Sigmoid colon (tissue), 7 donors: ENCODE results near the gene CNDP2. TPM values are rescaled to one million over a fixed set of nuclear protein-coding genes. Genes with fewer than 3 reads are reported as not detected.

Experiments used
- DNase-seq: peaks from one replicate; pipeline ENCODE4 v3.0.0-alpha.2; 2019
- H3K27ac ChIP-seq, 4 donors: fragments of 200-600 bp; sonication (generic); one replicate each; pipeline ENCODE4 v1.5.1; 2016 to 2019; ENCODE audit warnings: mild to moderate bottlenecking in 1 of 4
- H3K27me3 ChIP-seq, 3 donors: fragments of 200-600 bp; sonication (generic); one replicate each; pipeline ENCODE4 v1.5.1; 2019; ENCODE audit warnings: mild to moderate bottlenecking in 1 of 3
- H3K36me3 ChIP-seq, 4 donors: fragments of 200-600 bp; sonication (generic); one replicate each; pipeline ENCODE4 v1.5.1; 2016 to 2019
- H3K4me1 ChIP-seq, 4 donors: fragments of 200-600 bp; sonication (generic); one replicate each; pipeline ENCODE4 v1.5.1; 2017 to 2019
- H3K4me3 ChIP-seq, 4 donors: fragments of 200-600 bp; sonication (generic); one replicate each; pipeline ENCODE4 v1.5.1; 2017 to 2019; ENCODE audit warnings: mild to moderate bottlenecking in 2 of 4, moderate library complexity in 1 of 4
- H3K9me3 ChIP-seq, 4 donors: fragments of 200-600 bp in 3 of 4; sonication (generic) in 3 of 4; one replicate each; pipeline versions ENCODE4 v1.5.1 to v1.6.1; 2013 to 2019
- CTCF ChIP-seq, 4 experiments: fragments of 450-650 bp in 3 of 4; fragments of 200-600 bp in 1 of 4; IDR thresholded peaks; one replicate each; pipeline ENCODE4 v1.5.1; 2016 to 2019; ENCODE audit warnings: antibody characterized with exemption in 4 of 4, mild to moderate bottlenecking in 3 of 4, moderate library complexity in 2 of 4
- EP300 ChIP-seq, 4 donors: sonication (generic); formaldehyde crosslinking; IDR thresholded peaks; one replicate each; pipeline ENCODE4 v1.6.1; 2017; ENCODE audit warnings: antibody characterized with exemption in 4 of 4
- POLR2A ChIP-seq, 2 donors: fragments of 450-650 bp; IDR thresholded peaks; one replicate each; pipeline ENCODE4 v1.6.1; 2016; ENCODE audit warnings: antibody characterized with exemption in 2 of 2, mild to moderate bottlenecking in 2 of 2, moderate library complexity in 2 of 2
- POLR2AphosphoS5 ChIP-seq, 4 donors: sonication (generic); formaldehyde crosslinking; IDR thresholded peaks; one replicate each; pipeline ENCODE4 v1.6.1; 2017; ENCODE audit warnings: antibody characterized with exemption in 4 of 4
- intact Hi-C: fragments of 100-400 bp; cut with DNase I; formaldehyde crosslinking; loops from one replicate; pipeline ENCODE4 v1.15.1; 2023
- polyA plus RNA-seq, 3 donors: library from polyadenylated mRNA; stranded (reverse); fragments of 200-250 nt; gene quantifications; one replicate each; pipeline ENCODE4 v1.2.3, GENCODE V29; 2013
- total RNA-seq, 4 donors: library from RNA; depleted of rRNA; stranded (reverse); fragments of >200 nt; gene quantifications; one replicate each; pipeline ENCODE4 v1.1.0, GENCODE V29; 2016
- donor health status: healthy with polysubstance abuse.
- donor health status: Bipolar disorder and iron deficiency.
- donor health status: healthy.

The CNDP2 gene
- total and polyA plus RNA-seq, 7 donors = 29.3 to 179 (median 53.5) TPM

GRCh38 chr18:74573053-74573452, 76.9 kb downstream of the CNDP2 start:
- DNase-seq = no peak
- Histone ChIP-seq H3K4me3 (no peak overlapping the region), H3K27me3 (no peaks in the 10 kb centered on the region), H3K36me3 (no peaks in the 10 kb centered on the region), H3K9me3 (no peaks in the 10 kb centered on the region), H3K27ac (no peak overlapping the region), H3K4me1 (no peaks in the 10 kb centered on the region)
- intact Hi-C loops = no loop called here
- TF ChIP-seq POLR2A (IDR thresholded peaks at IDR 0.05) (no peak), EP300 (IDR thresholded peaks at IDR 0.05) (no peak), CTCF (IDR thresholded peaks at IDR 0.05) (no peak), POLR2AphosphoS5 (IDR thresholded peaks at IDR 0.05) (no peak)

Other genes starting within 250 kb of the CNDP2 start
- gene CYB5A, start 204.4 kb upstream of the CNDP2 start, total RNA-seq = 100 to 1,000 TPM; 137 to 533 (median 241) TPM
- gene CYB5A, start 204.4 kb upstream of the CNDP2 start, polyA plus RNA-seq = 100 to 1,000 TPM; 141 to 213 (median 163) TPM
- gene C18orf63, start 180.5 kb upstream of the CNDP2 start, total RNA-seq = not detected
- gene C18orf63, start 180.5 kb upstream of the CNDP2 start, polyA plus RNA-seq = not detected
- 1 to 10 TPM in 2 of 4 donors, under 1 TPM in 1, not detected in 1; 0.82 to 1.1 (median 1.1) TPM for gene DIPK1C, start 39.1 kb upstream of the CNDP2 start, total RNA-seq
- gene DIPK1C, start 39.1 kb upstream of the CNDP2 start, polyA plus RNA-seq = under 1 TPM in 1 of 3 donors, not detected in 2; 0.48 TPM
- not detected for gene CNDP1, start 38.1 kb downstream of the CNDP2 start, total RNA-seq
- gene CNDP1, start 38.1 kb downstream of the CNDP2 start, polyA plus RNA-seq = under 1 TPM in 2 of 3 donors, not detected in 1; 0.10 to 0.60 TPM
- gene ZNF407, start 101.5 kb downstream of the CNDP2 start, total RNA-seq = 10 to 100 TPM; 16.3 to 19.8 (median 18.1) TPM
- gene ZNF407, start 101.5 kb downstream of the CNDP2 start, polyA plus RNA-seq = 1 to 10 TPM; 1.4 to 5.4 (median 1.8) TPM